Left kidney (tissue), 2 donors: ENCODE measurements around the gene MYO5B. TPM values are rescaled to one million over a fixed set of nuclear protein-coding genes. Genes with fewer than 3 reads are reported as not detected.

Experiments used
- DNase-seq: peaks from one replicate; pipeline ENCODE4 v3.0.0-alpha.2; 2013
- polyA plus RNA-seq: library from polyadenylated mRNA; unstranded; fragments of 120-200 nt; gene quantifications from one replicate; pipeline ENCODE4 v1.2.1, GENCODE V29; 2013; ENCODE audit not compliant: insufficient read length

The MYO5B gene
- polyA plus RNA-seq, 1 donor = 28.6 TPM

GRCh38 chr18:50069422-50069821 is 125.5 kb downstream of the MYO5B start:
- DNase-seq = no peak

- no peak for DNase-seq
These were observed 129.4 kb downstream of the MYO5B start for GRCh38 chr18:50065527-50065926.

GRCh38 chr18:50065039-50065438 is 129.9 kb downstream of the MYO5B start:
- DNase-seq = no peak

- DNase-seq = no peak
These were observed 132.9 kb downstream of the MYO5B start for GRCh38 chr18:50061876-50062517.

GRCh38 chr18:50060822-50061221 is 134.1 kb downstream of the MYO5B start:
- no peak for DNase-seq

- DNase-seq = no peak
These were observed 136.2 kb downstream of the MYO5B start for GRCh38 chr18:50058731-50059130.

GRCh38 chr18:50057009-50057408 is 137.9 kb downstream of the MYO5B start:
- DNase-seq = no peak

GRCh38 chr18:50056185-50056584 is 138.8 kb downstream of the MYO5B start:
- no peak for DNase-seq

- DNase-seq = no peak
These were observed 139.5 kb downstream of the MYO5B start for GRCh38 chr18:50055488-50055887.

GRCh38 chr18:50053111-50053510 is 141.8 kb downstream of the MYO5B start:
- DNase-seq = no peak

- no peak for DNase-seq
These were observed 143.7 kb downstream of the MYO5B start for GRCh38 chr18:50051288-50051687.

GRCh38 chr18:50045126-50045525 is 149.8 kb downstream of the MYO5B start:
- DNase-seq = no peak

GRCh38 chr18:50044402-50044801 is 150.5 kb downstream of the MYO5B start:
- DNase-seq = no peak

GRCh38 chr18:50042611-50043010 is 152.3 kb downstream of the MYO5B start:
- no peak for DNase-seq

- no peak for DNase-seq
These were observed 155.2 kb downstream of the MYO5B start for GRCh38 chr18:50039746-50040145.

GRCh38 chr18:50038448-50038847 is 156.5 kb downstream of the MYO5B start:
- DNase-seq = no peak

- DNase-seq = no peak
These were observed 160.9 kb downstream of the MYO5B start for GRCh38 chr18:50034029-50034428.

- DNase-seq = no peak
These were observed 161.9 kb downstream of the MYO5B start for GRCh38 chr18:50033004-50033403.

GRCh38 chr18:50030146-50030545 is 164.8 kb downstream of the MYO5B start:
- no peak for DNase-seq

GRCh38 chr18:50027996-50028395 is 167.0 kb downstream of the MYO5B start:
- no peak for DNase-seq

- DNase-seq = no peak
These were observed 170.5 kb downstream of the MYO5B start for GRCh38 chr18:50024466-50024865.

- no peak for DNase-seq
These were observed 172.0 kb downstream of the MYO5B start for GRCh38 chr18:50022985-50023384.

GRCh38 chr18:50014606-50015005 is 180.3 kb downstream of the MYO5B start:
- no peak for DNase-seq

GRCh38 chr18:50013363-50014138 is 181.4 kb downstream of the MYO5B start:
- DNase-seq = no peak
